Fibroblast of the aortic adventitia (primary cell): Measurements from ENCODE around the gene B3GNT8. TPM values are rescaled to one million over a fixed set of nuclear protein-coding genes. Genes with fewer than 3 reads are reported as not detected.
"Not testable (repeated sequence)": the region's sequence is repeated elsewhere in the genome, so short reads cannot be mapped to it uniquely, and the experiment has no call there.

ENCODE experiments used
- DNase-seq: peaks from one replicate; pipeline ENCODE4 v3.0.0-alpha.2; 2010; ENCODE audit warnings: low read depth
- H3K4me3 ChIP-seq: 2 replicates; pipeline ENCODE4 v1.5.1; 2011; ENCODE audit warnings: low read depth, mild to moderate bottlenecking, control low read depth, low read length, moderate library complexity
- CTCF ChIP-seq: IDR thresholded peaks from 2 replicates; pipeline ENCODE4 v1.5.1; 2011; ENCODE audit warnings: mild to moderate bottlenecking, low read length, control low read depth, inconsistent platforms; ENCODE audit not compliant: insufficient read depth
- total RNA-seq: library from RNA; depleted of rRNA; stranded (reverse); fragments of >200 nt; gene quantifications from 2 replicates; pipeline ENCODE4 v1.2.3, GENCODE V29; 2012; ENCODE audit warnings: low replicate concordance

B3GNT8 gene, protein sequence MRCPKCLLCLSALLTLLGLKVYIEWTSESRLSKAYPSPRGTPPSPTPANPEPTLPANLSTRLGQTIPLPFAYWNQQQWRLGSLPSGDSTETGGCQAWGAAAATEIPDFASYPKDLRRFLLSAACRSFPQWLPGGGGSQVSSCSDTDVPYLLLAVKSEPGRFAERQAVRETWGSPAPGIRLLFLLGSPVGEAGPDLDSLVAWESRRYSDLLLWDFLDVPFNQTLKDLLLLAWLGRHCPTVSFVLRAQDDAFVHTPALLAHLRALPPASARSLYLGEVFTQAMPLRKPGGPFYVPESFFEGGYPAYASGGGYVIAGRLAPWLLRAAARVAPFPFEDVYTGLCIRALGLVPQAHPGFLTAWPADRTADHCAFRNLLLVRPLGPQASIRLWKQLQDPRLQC
- 1.5 and 2.1 TPM in 2 replicates for total RNA-seq

- TF ChIP-seq CTCF: no peak
- peak; percentile 64 for DNase-seq
- H3K4me3 ChIP-seq: peak within 1 kb of the TSS; percentile 62
These were observed at the start of gene B3GNT8 for GRCh38 chr19:41426952-41427646. Gene B3GNT8, minus strand, starts transcription at chr19:41427374. Its CDS starts 596 bp downstream, at chr19:41426778.

GRCh38 chr19:41476583-41476982 is 49.4 kb upstream of the B3GNT8 start:
- TF ChIP-seq CTCF: no peak
- DNase-seq: no peak
- no peak overlapping the region for H3K4me3 ChIP-seq

GRCh38 chr19:41463257-41464256 is 36.4 kb upstream of the B3GNT8 start:
- not testable (repeated sequence) for H3K4me3 ChIP-seq, DNase-seq

DNA sequence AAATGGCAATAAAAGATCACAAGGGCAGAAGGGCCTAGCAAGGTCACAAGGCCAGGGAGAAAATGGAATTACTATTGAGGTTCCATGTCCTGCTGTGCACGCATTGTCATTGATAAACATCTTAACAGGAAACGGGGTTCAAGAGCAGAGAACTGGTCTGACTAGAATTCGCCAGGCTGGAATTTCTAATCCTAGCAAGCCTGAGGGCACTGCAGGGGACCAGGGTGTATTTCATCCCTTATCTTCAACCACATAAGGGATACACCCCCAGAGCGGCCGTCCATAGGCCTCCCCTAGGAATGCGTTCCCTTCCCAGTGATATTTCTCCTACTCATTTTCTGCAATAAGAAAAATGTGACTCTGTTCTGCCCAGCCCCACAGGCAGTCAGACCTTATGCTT is 35.3 kb upstream of the B3GNT8 start:
- TF ChIP-seq CTCF: no peak
- DNase-seq: no peak
- no peak overlapping the region for H3K4me3 ChIP-seq

DNA sequence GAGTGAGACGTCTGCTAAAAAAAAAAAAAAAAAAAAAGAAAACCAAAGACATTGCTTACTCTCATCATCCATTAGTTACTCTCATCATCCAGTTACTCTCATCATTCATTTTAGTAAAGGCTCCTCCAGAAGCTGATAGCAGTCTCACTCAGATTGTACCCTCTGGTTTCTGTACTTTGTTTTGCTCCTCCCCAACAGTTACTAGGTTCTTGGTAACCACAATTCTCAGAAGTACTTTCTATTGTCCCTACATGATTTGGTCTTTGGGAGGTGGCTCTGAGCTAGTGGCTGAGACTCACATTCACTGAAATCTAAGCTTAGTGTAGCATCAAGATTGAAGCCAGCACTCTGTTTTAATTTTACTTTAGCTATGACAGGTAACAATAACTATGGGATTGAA is 30.1 kb upstream of the B3GNT8 start:
- no peak for DNase-seq
- no peak for TF ChIP-seq CTCF
- no peak overlapping the region for H3K4me3 ChIP-seq

DNA sequence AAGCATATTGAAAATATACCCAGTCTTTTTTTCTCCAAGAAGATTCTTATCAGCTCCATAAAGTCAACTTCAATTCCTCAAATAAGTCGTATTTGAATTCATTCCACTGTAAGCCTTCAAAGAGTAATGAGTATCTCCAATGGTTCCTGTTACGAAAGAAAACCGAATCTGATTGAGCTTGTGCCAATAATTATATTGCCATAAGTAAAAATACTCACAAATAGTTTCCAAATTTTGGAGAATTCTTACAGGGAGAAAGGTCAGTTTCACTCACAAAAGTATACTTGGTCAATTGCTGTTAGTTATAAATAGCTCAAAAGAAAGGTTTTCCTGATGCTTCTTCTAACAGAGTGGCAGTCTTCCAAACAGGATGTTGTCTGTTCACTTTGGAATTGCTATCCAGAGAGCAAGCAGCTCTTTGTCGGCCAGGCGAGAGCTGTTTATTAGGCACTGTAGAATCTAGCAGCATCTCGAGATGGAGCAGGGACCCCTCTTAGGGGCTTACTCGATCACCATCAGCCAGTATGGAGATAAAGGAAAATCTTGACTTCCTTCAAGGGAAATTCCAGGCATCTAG is 29.3 kb upstream of the B3GNT8 start:
- H3K4me3 ChIP-seq: no peak overlapping the region
- DNase-seq: peak; percentile 48
- no peak for TF ChIP-seq CTCF
